HG03439 (cell line): ENCODE measurements around the gene SETD1B.
"Not testable (repeated sequence)": the region's sequence is repeated elsewhere in the genome, so short reads cannot be mapped to it uniquely, and the experiment has no call there.

Experiments
- ATAC-seq: cut with Tn5 transposase; IDR thresholded peaks from one replicate; pipeline ENCODE4 v1.9.1; 2021; ENCODE audit warnings: mild to moderate bottlenecking, moderate library complexity; ENCODE audit not compliant: unreplicated experiment

The SETD1B gene

DNA sequence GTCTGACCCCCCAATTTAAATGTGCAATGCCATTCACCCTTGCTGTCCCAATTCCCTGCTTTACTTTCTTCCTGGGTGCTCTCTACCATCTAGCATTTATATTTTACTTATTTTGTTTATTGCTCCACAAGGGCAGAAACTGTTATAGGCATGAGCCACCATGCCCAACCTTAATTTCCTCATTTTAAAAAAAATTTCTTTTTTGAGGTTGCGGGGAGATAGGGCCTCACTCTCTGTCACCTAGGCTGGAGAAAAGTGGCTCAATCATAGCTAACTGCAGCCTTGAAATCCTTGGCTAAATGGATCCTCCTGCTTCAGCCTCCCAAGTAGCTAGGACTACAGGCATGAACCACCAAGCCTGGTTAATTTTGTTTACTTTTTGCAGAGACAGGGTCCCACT lies 41.9 kb downstream of the SETD1B start:
- no peak for ATAC-seq

DNA sequence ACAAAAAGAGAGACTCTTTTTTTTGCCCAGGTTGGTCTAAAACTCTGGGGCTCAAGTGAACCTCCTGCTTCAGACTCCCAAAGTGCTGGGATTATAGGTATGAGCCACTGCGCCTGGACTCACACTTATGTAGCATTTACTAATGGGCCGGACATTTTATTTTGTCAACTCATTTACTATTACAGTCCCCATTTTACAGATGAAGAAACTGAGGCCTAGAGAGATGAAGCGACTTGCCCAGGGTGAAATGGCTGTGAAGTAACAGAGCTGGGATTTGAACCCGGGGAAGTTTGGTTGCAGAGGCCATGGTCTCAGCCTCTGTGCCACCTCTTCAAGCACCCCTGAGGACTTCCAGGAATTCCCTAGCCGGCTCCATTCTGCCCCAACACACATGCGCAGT lies 45.4 kb downstream of the SETD1B start:
- ATAC-seq = no peak

DNA sequence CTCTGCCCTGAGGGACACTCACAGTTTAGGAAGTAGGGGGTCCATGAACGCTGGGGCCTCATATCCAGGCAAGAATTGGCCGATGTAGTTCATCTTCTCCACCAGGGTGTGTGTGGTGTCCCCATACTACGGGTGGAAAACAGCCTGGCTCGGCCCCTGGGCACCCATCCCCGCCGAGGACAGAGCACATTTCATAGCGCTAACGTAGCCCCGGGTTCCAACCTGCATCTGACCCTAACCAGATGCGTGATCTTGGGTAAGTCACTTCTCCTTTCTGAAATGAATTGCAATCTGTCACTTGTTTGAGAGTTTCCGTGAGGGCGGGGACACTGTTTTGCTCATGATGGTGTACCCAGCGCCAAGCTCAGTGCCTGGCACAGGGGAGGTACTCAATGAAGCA lies 45.9 kb downstream of the SETD1B start:
- no peak for ATAC-seq

DNA sequence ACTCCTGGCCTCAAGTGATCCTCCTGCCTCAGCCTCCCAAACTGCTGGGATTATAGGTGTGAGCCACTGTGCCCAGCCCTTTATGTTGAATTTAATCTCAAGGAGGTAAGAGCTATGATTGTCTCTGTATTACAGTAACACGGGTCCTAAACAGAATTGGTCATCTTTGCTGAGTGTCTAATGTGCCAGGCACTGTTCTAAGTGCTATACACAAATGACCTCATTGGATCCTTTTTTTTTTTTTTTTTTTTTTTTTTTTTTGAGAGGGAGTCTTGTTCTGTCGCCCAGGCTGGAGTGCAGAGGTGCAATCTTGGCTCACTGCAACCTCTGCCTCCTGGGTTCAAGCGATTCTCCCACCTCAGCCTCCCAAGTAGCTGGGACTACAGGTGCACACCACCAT lies 48.6 kb downstream of the SETD1B start:
- ATAC-seq = not testable (repeated sequence)

DNA sequence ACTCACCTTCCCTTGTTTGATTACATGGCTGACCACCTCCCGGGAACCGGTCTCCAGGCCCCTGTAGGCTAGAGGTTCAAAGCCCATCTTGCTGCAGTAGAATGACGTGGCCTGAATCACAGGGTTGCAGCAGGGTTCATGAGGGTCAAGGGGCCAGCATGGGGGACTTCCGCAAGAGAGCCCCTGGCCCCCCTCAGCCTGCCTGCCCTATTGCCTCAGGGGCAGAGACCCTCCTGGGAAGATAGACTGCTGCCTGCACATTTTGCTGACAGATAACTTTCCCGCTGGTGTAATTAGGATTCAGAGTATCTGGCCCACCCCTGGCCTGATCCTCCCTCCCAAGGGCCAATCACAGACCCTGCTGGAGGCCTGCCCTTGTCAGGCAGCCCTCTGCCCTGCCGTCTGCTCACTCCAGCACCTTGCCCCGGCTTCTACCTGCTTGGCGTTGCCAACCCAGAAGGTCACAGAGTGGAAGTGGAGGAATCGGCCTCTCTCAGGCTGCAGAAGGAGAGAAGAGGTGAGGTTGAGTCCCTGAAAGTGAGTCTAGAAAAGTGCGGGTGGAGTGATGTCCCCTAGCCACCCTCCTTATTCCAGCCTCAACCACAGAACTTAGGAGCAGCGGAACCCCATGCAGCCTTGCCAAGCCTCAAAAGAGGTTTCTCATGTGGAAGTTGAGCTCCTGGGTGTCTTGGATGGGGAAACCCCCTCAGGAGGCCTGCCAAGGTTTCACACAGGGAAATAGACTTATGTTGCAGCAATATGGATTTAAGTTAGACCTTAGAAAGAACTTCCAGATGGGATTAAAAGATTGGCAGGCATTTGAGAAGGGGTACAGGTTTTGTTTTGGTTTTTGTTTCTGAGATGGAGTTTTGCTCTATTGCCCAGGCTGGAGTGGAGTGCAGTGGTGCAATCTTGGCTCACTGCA lies 53.8 kb downstream of the SETD1B start:
- ATAC-seq = no peak

DNA sequence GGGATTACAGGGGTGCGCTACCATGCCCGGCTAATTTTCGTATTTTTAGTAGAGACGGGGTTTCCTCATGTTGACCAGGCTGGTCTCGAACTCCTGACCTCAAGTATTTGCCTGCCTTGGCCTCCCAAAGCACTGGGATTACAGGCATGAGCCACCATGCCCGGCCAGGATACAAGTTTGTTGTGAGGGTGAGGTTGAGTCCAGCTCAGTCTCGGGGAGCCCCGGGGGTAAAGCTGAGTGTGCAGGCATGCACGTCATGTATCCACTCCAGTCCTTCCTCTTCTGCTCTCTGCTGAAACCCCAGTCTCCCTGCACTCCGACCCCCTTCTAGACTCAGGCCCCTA lies 54.5 kb downstream of the SETD1B start:
- no peak for ATAC-seq

DNA sequence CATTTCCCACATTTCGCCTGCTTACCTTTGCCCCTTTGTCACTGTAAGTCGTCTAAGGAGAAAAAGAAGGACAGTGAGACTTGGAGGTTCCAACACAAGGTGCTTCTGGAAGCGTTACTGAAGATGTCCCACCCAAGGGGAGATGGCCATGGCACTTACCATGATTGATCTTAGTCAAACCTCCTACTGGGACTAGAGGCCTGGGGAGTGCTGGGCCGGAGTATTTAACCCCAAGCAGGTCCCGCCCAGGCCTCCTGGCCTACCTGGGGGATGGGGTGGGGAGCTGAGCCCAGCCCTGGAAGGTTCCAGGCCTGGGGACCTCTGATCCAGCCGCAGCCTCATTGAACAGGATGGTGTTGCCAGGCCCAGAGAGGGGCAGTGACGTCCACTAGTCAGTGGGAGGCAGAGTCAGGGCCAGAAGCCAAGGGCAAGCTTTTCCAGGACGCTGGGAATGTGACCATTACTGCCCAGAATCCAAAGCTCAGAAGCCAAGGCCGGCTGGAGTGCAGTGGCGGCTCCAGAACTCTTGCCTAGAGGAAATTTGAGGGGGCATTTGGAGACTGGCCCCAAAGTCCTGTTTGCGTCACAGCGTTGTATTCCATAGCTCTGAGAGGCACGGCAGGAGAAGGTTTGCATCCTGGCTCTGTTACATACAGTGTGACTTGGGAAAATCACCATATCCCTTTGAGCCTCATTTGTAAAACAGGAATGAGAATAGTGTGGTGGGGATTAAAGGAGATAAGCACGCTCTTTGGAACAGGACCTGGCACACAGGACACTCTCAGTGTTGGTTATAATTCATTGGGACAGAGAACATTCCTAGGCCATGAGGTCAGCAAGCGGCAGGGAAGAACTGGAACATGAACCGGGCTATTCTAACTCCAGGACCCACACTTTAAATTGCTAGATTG lies 55.1 kb downstream of the SETD1B start, which contains the start of gene HPD:
TSS of gene HPD (minus strand) at position 198 of the 911 bp plus-strand sequence. CDS start at position 162, 36 bp downstream.
- no peak for ATAC-seq

DNA sequence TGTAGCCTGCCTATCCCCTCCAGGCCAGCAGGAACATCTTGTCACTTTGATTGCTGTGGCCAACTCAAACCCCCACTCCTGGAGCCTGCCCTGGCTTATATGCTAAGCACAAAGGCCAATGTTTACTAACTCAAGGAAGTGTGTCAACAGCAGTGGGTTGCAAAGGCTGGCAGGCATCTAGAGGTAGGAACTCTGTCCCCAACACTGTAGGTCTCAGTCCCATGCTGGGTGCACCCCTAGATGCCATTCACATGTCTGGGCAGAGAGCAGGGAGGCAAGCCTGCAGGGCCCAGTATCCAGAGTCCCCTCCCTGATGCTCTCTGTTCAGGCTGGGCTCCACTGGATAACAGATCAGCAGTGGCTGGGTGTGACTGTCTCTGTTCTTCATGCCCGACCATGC lies 56.4 kb downstream of the SETD1B start:
- no peak for ATAC-seq

DNA sequence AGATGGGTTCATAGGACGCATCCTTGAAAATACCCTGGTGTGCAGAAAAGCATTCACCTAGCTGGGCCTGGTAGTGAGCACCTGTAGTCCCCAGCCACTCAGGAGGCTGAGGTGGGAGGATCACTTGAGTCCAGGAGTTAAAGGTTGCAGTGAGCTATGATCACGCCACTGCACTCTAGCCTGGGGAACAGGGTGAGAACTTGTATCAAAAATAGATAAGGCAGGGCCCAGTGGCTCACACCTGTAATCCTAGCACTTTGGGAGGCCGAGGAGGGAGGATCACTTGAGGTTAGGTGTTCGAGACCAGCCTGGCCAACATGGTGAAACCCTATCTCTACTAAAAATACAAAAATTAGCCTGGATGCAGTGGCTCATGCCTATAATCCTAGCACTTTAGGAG lies 56.9 kb downstream of the SETD1B start:
- not testable (repeated sequence) for ATAC-seq

DNA sequence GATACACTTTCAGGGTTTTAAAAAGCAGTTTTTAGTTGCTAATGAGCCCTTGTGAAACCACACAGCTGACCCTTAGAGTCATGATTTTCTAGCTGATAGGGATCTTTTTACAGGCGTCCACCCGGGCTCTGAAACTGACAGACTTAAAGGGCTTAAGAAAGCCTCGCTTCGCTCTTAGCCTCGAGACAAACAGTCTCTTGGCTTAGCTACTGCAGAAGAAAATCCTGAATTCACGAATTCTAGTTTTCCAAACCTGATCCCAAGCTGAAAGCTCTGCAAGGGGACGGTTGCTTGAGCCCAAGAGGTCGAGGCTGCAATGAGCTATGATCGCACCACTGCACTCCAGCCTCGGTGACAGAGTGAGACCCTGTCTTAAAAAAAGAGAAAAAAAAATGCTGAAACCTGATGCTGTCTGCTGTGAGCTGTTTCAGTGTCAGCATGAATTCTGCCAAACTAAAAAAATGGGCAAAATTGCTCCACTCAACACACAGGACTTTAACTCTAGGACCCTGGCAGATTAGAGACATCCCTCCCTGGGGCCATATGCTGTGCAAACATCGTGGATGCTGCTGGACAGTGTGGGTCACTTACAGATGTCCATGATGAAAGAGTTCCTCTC lies 57.9 kb downstream of the SETD1B start:
- ATAC-seq = no peak

DNA sequence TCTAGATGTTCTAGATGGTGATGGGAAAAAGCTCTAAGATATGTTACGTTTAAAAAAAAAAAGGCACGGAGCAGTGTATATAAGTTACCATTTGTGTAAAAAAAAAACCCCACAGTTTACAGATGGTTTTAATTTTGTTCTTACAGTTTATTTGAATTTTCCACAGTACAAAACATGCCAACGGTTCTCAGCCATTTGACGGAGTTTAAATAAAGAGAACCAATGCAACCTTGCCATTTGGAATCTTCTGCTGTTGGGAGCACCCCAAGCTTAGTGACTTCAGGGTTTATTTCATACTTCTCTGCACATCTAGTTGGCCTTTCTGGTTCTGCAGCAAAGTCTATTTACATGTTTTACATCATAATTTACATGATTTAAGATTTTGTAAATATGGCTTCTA lies 62.5 kb downstream of the SETD1B start:
- ATAC-seq = no peak

DNA sequence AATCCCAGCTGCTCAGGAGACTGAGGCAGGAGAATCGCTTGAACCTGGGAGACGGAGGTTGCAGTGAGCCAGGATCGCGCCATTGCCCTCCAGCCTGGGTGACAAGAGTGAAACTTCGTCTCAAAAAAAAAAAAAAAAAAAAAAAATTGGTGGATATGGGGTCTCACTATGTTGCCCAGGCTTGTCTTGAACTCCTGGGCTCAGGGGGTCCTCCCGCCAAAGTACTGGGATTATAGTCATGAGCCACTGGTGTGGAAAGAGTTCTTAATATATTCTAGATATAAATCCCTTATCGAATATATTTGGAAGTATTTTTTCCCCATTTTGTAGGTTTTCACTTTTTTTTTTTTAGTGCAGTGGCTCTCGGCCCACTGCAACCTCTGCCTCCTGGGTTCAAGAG lies 65.4 kb downstream of the SETD1B start:
- ATAC-seq = not testable (repeated sequence)

DNA sequence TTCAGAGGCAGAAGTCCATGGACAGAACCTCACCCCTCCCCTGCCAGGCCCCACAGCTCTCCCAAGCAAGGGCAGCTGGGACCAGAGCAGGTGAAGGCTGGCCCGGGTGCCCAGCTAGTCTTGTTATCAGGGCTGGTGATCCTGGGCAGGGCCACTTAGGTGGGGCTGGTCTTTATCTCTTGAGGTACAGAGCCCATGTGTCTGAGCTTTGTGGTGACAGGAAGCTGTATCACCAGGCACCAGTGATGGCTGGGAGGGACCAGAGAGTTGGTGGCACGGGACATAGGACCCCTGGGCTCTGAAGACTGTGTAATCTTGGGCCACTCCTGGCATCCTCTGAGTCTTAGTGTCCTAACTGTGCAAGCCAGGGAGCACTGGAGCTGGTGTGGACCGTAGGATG lies 67.7 kb downstream of the SETD1B start:
- no peak for ATAC-seq

DNA sequence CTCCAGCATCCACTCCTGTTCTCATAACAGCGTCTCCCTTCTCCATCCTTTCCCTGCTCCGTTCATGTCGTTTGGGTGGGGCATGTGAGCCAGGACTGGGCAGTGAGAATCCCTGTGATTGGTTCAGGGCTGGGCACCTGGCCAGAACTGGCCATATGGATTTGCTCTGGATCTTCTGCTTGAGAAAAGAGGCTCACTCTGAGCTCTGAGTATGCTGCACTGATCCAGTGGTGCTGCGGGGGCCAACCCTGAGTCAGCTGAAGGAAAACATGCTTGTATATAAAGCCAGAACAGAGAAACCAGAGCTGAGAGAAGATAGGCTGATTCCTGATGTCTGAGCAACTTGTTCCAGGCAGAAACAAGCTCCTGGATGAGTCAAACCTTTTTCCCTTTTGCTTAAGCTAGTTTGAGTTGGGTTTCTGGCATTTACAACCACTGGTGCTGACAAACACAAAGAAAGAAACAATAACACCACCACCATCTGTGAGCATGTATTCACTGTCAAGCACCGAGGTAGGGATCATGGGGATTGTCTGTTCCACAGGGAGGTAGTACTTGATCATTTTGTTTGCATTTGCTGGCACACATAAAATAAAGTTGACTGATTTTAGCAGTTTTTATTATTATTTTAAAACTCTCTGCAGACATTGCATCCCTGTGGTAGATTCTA lies 68.9 kb downstream of the SETD1B start:
- no peak for ATAC-seq

DNA sequence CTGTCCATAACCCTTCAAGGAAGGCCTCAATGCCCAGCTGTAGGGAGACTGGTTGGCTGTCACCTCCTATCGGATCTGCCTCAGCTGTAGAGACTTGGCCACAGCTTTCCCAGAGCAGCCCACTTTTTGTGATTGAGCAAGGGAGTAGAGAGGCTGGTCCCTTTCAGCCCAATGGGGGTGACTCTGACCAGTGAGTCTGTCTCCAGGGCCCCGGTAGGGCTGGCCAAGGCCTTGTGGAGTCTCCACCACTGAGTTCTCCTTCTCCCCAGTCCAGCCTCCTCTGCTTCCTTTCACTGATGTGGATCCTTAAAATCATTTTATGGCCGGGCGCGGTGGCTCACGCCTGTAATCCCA lies 69.4 kb downstream of the SETD1B start:
- no peak for ATAC-seq

DNA sequence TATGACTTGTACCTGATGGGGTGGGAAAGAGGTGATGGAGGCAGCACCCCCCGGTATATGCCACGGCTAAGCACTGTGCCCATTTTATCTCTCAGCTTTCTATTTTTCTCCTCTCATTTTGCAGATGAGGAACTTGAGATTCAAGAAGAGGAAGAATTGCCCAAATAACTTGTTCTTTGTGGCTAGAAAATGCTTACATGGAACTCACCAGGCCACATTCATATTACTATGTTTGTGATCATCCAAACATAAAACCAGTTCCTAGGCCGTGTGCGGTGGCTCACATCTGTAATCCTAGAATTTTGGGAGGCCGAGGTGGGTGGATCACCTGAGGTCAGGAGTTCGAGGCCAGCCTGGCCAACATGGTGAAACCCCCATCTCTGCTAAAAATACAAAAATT lies 70.3 kb downstream of the SETD1B start:
- ATAC-seq = no peak

DNA sequence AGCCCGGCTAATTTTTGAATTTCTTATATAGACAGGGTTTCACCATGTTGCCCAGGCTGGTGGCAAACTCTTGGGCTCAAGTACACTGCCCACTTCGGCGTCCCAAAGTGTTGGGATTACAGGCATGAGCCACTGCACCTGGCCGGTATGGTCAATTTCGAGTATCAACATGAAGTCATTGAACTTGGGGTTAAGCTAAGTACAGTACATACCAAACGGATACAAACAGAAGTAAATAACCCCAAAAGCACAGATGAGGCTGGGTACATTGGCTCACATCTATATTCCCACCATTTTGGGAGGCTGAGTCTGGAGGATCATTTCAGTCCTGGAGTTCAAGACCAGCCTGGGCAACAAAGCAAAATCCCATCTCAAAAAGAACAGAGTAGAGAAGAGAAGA lies 71.8 kb downstream of the SETD1B start:
- ATAC-seq = no peak

DNA sequence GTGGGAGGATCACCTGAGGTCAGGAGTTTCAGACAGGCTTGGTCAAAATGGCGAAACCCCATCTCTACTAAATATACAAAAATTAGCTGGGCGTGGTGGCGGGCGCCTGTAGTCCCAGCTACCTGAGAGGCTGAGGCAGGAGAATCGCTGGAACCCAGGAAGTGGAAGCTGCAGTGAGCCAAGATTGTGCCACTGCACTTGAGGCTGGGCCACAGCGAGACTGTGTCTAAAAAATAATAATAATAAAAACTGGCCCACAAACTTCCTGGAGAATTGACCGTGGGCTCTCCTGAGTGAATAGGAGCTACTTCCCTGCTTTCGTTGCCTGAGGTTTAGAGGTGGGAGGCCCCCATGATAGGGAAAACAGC lies 72.3 kb downstream of the SETD1B start:
- not testable (repeated sequence) for ATAC-seq
